Body of pancreas (tissue), 4 donors: ENCODE data around the gene KIF16B. TPM values are rescaled to one million over a fixed set of nuclear protein-coding genes. Genes with fewer than 3 reads are reported as not detected.

Experiments
- ATAC-seq: fragments of 150-250 bp; one replicate; pipeline ENCODE4 v1.9.1; 2016
- DNase-seq, 4 donors: peaks; one replicate each; pipeline ENCODE4 v3.0.0-alpha.2; 2019
- H3K27ac ChIP-seq, 4 donors: fragments of 200-600 bp; sonication (generic); 1 replicate in 3 of 4; 2 replicates in 1 of 4; pipeline versions ENCODE4 v1.5.1 to v1.6.1; 2016 to 2019; ENCODE audit warnings: mild to moderate bottlenecking in 1 of 4, mixed read lengths in 1 of 4, moderate library complexity in 1 of 4
- H3K27me3 ChIP-seq, 2 donors: fragments of 200-600 bp; sonication (generic); one replicate each; pipeline ENCODE4 v1.6.0; 2016; ENCODE audit warnings: mild to moderate bottlenecking in 1 of 2
- H3K36me3 ChIP-seq, 2 donors: fragments of 200-600 bp; sonication (generic); replicated peaks in 1 of 2; 2 replicates each; pipeline ENCODE4 v1.5.1; 2016; ENCODE audit warnings: low read depth in 2 of 2; ENCODE audit not compliant: insufficient read depth in 1 of 2
- H3K4me1 ChIP-seq: fragments of 200-600 bp; sonication (generic); one replicate; pipeline ENCODE4 v1.6.0; 2016
- H3K4me3 ChIP-seq, 2 donors: fragments of 200-600 bp; sonication (generic); 1 replicate in 1 of 2; 2 replicates in 1 of 2; pipeline ENCODE4 v1.5.1; 2016 to 2019
- H3K9me3 ChIP-seq, 3 donors: fragments of 200-600 bp; sonication (generic); 1 replicate in 2 of 3; 2 replicates in 1 of 3; pipeline ENCODE4 v1.5.1; 2016
- CTCF ChIP-seq, 7 experiments: fragments of 450-650 bp in 4 of 7; fragments of 200-600 bp in 3 of 7; sonication (generic) in 3 of 7; IDR thresholded peaks; one replicate each; pipeline ENCODE4 v1.5.1; 2016 to 2019; ENCODE audit warnings: antibody characterized with exemption in 7 of 7
- POLR2A ChIP-seq, 3 donors: fragments of 450-650 bp; IDR thresholded peaks; one replicate each; pipeline ENCODE4 v1.6.1; 2016; ENCODE audit warnings: antibody characterized with exemption in 3 of 3, mild to moderate bottlenecking in 2 of 3
- WGBS, 2 donors: methylation state at CpG; one replicate each; pipeline ENCODE4 v1.1.5; 2017; 5-methylcytosine and 5-hydroxymethylcytosine counted together
- intact Hi-C: fragments of 100-400 bp; cut with DNase I; formaldehyde crosslinking; loops from one replicate; pipeline ENCODE4 v1.15.1; 2023
- total RNA-seq, 2 donors: library from RNA; depleted of rRNA; stranded (reverse); fragments of >200 nt; gene quantifications; one replicate each; pipeline ENCODE4 v1.1.0, GENCODE V29; 2016

KIF16B gene
- total RNA-seq, 2 donors from 2014 or later: 13.7 to 55.0 TPM

- H3K36me3 ChIP-seq: no peaks in the 10 kb centered on the region
- intact Hi-C loops: loop anchor here (10.0 kb wide), 1 partner anchor 223 kb away; no protein-coding TSS in a partner anchor
- 88 to 97% methylated on average over 8 of the region's 8 CpGs for WGBS, 2 donors
- H3K9me3 ChIP-seq: no peaks in the 10 kb centered on the region
- no peaks in the 10 kb centered on the region for H3K27me3 ChIP-seq
- TF ChIP-seq CTCF (IDR thresholded peaks at IDR 0.05) (no peak), POLR2A (IDR thresholded peaks at IDR 0.05) (no peak)
- no peak for ATAC-seq
- no peak overlapping the region for H3K27ac ChIP-seq
- DNase-seq: no peak
- no peak overlapping the region for H3K4me3 ChIP-seq
- H3K4me1 ChIP-seq: peaks cover 11% of the 10 kb centered on the region
Observed at GRCh38 chr20:16531485-16531884, 41.8 kb downstream of the KIF16B start.

- Histone ChIP-seq H3K27me3 (no peaks in the 10 kb centered on the region), H3K4me1 (peaks cover 11% of the 10 kb centered on the region), H3K36me3 (no peaks in the 10 kb centered on the region), H3K27ac (no peak overlapping the region), H3K9me3 (no peaks in the 10 kb centered on the region), H3K4me3 (no peak overlapping the region)
- intact Hi-C loops: loop anchor here (10.0 kb wide), 1 partner anchor 225 kb away; no protein-coding TSS in a partner anchor
- no peak for ATAC-seq
- TF ChIP-seq CTCF (IDR thresholded peaks at IDR 0.05) (no peak), POLR2A (IDR thresholded peaks at IDR 0.05) (no peak)
- 83 to 90% methylated on average over 13 to 15 of the region's 15 CpGs for WGBS, 2 donors
- DNase-seq: peak in 1 of 4 donors; percentile 55
Observed at GRCh38 chr20:16530201-16530681, 43.0 kb downstream of the KIF16B start.

- intact Hi-C loops: no loop called here
- no peaks in the 10 kb centered on the region for H3K9me3 ChIP-seq
- H3K4me1 ChIP-seq: peaks cover 11% of the 10 kb centered on the region
- H3K27me3 ChIP-seq: no peaks in the 10 kb centered on the region
- no peak overlapping the region for H3K4me3 ChIP-seq
- TF ChIP-seq POLR2A (IDR thresholded peaks at IDR 0.05) (no peak), CTCF (IDR thresholded peaks at IDR 0.05) (no peak)
- WGBS, 2 donors: 48 to 49% methylated on average over 5 of the region's 5 CpGs
- ATAC-seq (peak; percentile 88), DNase-seq (peak; percentile 41 to 81 (median 56))
- peak overlapping the region in 2 of 4 donors; percentile 25 to 57 for H3K27ac ChIP-seq
- no peaks in the 10 kb centered on the region for H3K36me3 ChIP-seq
Observed at GRCh38 chr20:16528078-16528477, 45.2 kb downstream of the KIF16B start.

GRCh38 chr20:16527438-16527837, 45.8 kb downstream of the KIF16B start:
- peaks cover 11% of the 10 kb centered on the region for H3K4me1 ChIP-seq
- WGBS, 2 donors: 95 to 100% methylated on average over 3 of the region's 3 CpGs
- no peaks in the 10 kb centered on the region for H3K9me3 ChIP-seq
- DNase-seq: no peak
- H3K27me3 ChIP-seq: no peaks in the 10 kb centered on the region
- intact Hi-C loops: no loop called here
- H3K36me3 ChIP-seq: no peaks in the 10 kb centered on the region
- no peak overlapping the region for H3K4me3 ChIP-seq
- no peak overlapping the region for H3K27ac ChIP-seq
- ATAC-seq: no peak
- TF ChIP-seq POLR2A (IDR thresholded peaks at IDR 0.05) (no peak), CTCF (IDR thresholded peaks at IDR 0.05) (no peak)
